NOMO-1 treated with dmso at 0.1 percent for 144 hours (cell line): ENCODE results near the gene RAB40B.

Experiments
- DNase-seq: peaks from one replicate; lab custom pipeline; 2025; ENCODE audit not compliant: unreplicated experiment; lab: John Stamatoyannopoulos, UW

RAB40B gene

DNA sequence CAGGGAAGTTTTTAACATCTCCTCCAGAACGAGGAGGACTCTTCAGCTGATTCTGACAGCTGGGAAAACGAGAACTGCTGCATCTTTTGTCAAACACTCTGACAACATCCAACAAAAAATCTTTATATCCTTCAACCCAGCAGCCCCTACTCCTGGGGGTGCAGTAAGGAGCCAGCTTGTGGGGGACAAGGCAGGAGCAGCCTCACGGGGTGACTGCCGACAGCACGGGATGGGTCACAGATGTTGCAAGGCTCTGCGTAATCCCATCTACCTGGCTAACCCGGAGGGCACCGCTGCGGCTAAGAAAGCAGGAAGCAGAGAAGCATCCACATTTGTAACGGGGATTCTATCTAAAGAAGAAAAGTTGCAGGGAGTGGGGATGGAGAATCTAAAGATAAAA lies 78.9 kb downstream of the RAB40B start:
- no peak for DNase-seq

DNA sequence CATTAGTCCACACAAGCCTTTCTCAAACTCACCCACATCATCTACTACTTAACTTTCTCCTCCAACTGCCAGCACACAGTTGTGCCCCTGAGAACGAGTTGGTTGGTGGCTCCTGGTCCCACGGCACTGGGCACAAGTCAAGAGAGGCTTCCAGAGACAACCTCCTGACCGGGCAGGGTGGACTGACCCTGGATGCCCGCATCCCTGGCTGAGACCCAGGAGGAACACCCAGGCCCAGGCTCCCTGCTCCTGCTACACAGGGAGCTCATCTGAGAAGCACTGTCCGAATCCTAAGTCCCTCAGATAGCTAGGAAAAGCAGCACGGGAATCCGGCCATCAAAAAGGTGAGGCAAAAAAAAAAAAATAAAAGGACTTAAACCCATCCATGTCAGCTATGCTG lies 79.3 kb downstream of the RAB40B start:
- no peak for DNase-seq

DNA sequence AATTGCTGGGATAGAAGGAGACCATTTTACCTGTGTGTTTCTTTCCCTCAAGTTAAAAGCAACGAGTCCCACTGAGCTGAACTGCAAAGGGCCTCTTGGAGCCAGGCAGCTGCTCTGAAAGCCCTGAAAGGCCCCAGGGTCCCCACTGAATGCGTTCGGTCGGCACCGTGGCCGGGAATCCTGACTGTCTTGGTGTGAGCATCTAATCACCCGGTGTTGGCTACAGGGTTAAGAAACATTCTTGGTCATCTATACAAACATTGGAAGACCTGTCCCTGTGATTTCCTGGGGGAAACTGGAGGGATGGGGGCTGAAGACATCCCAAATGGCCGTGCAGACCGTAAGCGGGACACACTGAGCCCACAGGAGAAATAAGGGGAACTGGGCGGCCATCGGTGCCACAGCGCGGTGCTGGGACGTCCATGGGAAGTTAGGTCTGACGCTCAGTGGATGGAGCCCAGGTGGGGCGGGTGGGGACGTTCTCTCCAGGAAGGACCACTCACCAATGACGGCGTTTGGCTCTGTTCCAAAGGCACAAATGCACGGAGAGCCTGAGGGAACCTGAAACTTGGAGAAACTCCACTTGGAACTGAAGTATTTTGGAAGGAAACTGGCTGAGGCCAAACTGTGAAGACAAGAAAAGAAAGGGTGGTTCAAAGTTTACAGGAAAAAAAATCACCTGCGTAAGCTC lies 82.3 kb downstream of the RAB40B start:
- DNase-seq, result no peak

DNA sequence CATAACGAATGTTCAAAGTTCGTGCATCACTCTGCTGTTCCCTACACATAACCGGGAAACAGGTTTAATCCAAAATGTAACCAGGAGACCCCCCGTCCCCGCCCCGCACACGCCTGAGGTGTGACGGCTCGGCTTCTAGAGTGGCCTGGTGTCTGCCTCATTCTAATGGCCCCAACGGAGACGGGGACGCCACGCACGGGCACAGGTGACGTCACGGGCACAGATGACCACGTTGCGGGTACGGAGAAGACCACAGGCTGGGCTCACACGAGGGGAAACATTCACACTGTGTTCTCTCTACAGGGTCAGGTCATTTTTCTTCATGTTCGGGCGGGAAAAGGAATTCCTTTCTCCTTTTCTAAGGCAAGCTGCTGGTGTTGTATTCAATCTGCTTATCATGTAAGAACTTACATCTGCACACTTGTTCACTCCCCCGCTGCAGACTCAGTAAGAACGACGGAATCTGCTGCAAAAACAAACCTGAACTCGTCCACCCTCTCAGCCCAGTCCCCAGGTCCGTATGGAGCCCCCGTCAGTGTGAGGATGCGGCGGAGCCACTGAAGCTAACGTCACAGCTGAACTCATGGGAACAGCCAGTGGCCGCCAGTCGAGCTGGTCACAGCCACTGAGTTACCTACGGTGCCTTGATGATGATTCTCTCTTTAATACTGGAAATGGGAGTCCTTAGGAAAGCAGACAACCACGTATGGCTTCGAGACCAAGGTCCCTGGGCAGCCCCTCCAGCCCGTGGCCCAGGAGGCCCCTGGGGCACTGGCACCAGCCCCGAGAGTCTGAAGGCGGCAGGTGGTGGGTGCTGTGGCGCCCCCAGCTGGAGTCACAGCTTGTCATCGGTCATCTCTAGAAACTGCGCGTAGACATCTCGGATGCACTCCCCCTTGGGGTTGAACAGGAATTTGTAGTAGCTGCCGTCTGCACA lies 83.1 kb downstream of the RAB40B start:
- DNase-seq, result no peak

DNA sequence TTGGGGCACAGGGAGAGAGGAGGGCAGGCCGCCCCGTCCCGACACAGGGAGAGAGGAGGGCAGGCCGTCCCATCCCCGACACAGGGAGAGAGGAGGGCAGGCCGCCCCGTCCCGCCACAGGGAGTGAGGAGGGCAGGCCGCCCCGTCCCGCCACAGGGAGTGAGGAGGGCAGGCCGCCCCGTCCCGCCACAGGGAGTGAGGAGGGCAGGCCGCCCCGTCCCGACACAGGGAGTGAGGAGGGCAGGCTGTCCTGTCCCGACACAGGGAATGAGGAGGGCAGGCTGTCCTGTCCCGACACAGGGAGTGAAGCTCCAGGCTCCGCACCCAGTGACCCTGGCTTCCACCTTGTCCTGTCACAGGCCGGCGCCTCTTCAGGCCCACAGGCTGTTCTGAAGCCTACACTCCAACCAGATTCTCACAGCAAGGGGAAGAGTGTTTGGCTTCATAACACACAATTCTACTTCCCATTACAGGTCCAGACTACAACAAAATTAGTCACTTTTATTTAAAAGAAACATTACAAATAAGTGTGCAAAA lies 84.3 kb downstream of the RAB40B start:
- no peak for DNase-seq

DNA sequence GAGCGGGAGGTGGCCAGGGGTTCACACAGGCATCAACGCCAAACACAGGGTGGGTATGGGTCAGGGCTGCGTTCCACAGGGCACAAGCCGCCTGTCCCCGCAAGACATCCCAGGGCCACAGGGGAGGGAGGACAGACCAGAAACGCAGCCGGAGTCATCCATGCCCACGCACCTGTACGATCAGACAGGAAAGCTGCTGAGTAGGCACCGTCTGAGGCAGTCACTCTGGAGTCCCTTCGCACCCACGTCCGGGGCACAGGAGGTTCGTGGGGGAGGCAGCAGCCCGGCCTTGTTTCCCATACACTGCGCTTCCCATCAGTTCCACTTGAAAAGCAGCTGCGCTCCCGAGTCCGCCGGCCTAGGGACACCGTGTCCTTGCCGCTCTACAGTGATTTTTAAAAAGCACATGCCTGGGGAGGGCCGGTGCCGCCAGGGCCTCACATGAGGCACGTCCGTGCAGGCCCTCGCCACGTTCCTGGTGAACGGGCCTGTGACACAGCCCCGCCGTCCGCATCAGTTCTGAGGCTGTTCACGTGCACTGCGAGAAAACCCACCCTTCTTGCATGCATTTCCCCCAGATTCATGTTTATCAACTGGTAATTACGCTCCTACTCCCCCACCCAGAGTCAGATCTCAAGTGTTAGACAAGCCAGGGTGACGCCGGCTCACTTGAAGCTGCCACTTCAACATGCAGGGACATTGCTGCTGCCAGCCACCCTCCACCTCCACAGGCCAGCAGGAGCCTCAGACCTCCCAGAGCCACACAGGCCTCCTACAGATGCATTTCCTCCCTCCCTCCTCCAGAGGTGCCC lies 85.0 kb downstream of the RAB40B start:
- DNase-seq, result no peak

DNA sequence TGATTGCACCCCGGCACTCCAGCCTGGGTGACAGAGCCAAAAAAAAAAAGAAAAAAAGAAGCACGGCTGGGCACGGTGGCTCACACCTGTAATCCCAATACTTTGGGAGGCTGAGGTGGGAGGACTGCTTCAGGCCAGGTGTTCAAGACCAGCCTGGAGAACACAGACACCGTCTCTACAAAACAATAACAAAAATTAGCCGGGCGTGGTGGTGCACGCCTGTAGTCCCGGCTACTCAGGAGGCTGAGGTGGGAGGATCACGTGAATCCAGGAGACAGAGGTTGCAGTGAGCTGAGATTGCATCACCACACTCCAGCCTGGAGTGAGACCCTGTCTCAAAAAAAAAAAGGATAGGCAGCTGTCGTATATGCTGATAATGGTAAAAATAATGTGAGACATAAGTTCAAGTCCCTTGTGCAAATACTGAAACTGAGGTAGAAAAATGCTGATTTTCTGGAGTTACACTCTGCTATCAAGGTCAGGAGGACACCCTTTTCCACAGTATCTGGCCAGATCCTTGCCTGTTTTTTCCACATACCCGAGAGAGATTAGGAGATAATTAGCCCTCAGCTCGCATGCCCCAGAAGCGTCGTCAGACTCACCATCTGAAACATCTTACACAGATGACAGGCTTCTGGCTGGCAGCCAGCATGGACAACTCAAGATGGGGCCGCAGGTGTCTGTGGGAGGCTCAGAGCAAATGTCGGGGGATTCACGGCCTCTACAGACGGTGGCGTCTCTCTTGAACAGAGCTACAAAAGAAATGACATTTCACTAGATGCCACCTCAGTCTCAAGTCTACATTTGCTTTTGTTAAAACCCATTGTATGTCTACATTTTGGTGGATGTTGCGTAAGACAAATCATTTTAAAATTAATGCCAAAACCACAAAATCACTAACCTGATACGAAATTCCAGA lies 87.1 kb downstream of the RAB40B start:
- no peak for DNase-seq

DNA sequence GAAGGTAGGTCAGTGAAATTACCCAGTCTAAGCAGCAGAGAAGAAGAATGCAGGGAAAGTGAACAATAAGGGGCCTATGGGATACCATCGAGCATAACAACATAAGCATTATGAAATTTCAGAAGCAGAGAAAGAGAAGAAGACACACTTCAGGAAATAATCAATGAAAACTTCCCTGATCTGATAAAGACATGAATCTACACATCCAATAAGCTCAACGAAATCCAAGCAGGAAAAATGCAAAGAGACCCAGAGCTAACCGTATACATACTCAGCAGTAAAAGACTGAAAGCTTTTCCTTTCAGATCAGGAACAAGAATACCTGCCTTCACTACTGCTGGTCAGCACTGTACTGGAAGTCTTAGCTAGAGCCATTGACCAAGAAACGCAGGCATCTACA lies 88.8 kb downstream of the RAB40B start:
- no peak for DNase-seq

DNA sequence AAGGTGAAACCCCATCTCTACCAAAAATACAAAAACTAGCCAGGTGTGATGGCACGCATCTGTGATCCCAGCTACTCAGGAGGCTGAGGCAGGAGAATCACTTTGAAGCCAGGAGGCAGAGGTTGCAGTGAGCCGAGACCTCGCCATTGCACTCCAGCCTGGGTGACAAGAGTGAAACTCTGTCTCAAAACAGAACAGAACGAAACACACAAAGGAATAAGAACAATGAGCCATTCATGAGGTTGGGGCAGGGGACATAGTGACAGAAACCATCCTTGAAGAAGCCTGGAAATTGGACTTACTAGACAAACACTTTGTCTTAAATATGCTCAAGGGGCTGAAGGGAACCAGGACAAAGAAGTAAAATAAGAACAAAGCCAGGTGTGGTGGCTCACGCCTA lies 89.7 kb downstream of the RAB40B start:
- DNase-seq, result no peak

DNA sequence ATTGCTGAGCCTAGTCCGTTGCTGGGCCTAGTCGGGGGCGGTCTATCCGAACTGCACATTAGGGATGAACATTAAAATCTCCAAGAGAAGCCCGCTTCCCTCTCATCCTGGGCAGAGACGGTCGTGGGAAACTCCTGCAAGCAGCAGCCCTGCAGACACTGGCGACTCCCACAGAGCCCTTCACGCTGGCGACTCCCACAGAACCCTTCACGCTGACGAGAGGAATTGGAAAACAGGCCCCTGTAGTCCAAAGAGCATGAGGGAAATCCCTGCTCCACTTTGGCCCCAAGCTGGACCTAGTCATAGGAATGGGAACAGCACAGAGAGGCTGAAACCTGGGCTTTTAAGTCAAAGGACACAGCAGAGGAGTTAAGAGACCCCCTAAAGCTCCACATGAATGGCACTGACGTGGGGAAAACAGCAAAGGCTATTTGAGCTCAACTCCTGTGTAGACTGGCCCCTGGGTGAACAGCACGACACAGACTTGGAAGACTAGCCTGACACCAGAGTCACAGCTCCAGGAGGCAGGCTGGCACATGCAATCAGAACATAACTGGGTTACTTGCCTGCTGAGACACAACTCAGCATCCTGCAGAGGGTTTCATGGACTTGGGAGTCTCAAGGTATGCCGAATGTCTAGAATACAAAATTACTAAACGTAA lies 92.4 kb downstream of the RAB40B start:
- DNase-seq, result no peak
